T-helper 17 cell (primary cell): Measurements from ENCODE around the gene SETD3. TPM values are rescaled to one million over a fixed set of nuclear protein-coding genes. Genes with fewer than 3 reads are reported as not detected.
A peak's percentile ranks its signal among the peaks of the same experiment; 100 is the strongest.

Experiments
- ATAC-seq: fragments of 150-1000 bp; cut with Tn5 transposase; 2 replicates; pipeline ENCODE4 v1.10.0; 2021; ENCODE audit warnings: mild to moderate bottlenecking, moderate library complexity
- DNase-seq, 3 donors: peaks; one replicate each; pipeline versions ENCODE4 v3.0.0 to v3.0.0-alpha.2; 2020 to 2021
- H3K9me3 ChIP-seq: one replicate; pipeline ENCODE4 v1.7.0; 2013; ENCODE audit warnings: low read length, mild to moderate bottlenecking; ENCODE audit not compliant: control insufficient read depth, poor library complexity, severe bottlenecking
- H3K27ac Mint-ChIP-seq: one replicate; pipeline ENCODE4 v1.8.0; 2022; ENCODE audit warnings: mild to moderate bottlenecking, moderate library complexity, mixed read lengths
- H3K27me3 Mint-ChIP-seq: one replicate; pipeline ENCODE4 v1.8.0; 2022; ENCODE audit warnings: mixed read lengths
- H3K36me3 Mint-ChIP-seq: one replicate; pipeline ENCODE4 v1.8.0; 2022; ENCODE audit warnings: low read depth, mixed read lengths
- H3K4me1 Mint-ChIP-seq: one replicate; pipeline ENCODE4 v1.8.0; 2022; ENCODE audit warnings: mild to moderate bottlenecking, mixed read lengths
- H3K4me3 Mint-ChIP-seq: one replicate; pipeline ENCODE4 v1.8.0; 2022; ENCODE audit warnings: mild to moderate bottlenecking, moderate library complexity, mixed read lengths
- total RNA-seq, 4 donors: library from RNA in 2 of 4; stranded (reverse) in 2 of 4; gene quantifications; one replicate each; pipeline ENCODE4 v1.2.3 and lab custom pipeline; 2022 to 2026

The SETD3 gene
- total RNA-seq, 2 donors from 2014 or later: 38.2 to 47.6 TPM

DNA sequence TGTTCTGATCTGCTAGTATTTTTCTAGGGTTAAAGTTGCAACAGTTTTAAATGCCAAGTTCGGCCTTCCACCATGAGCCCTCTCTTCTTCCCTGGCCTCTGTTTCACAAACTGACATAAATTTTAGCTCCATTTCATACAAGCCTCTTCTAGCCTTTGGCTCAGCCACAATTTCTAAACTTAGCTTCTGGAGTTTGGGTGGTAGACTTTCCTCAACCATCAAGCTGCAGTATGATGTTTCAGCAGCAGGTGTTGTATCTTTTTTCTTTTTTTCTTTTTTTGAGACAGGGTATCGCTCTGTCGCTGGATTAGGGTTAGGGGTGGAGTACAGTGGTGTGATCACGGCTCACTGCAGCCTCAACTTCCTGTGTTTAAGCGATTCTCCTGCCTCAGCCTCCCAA is 29.4 kb downstream of the SETD3 start:
- H3K27me3 Mint-ChIP-seq: no peaks in the 10 kb centered on the region
- no peak overlapping the region for H3K27ac Mint-ChIP-seq
- H3K9me3 ChIP-seq: no peaks in the 10 kb centered on the region
- no peak for DNase-seq
- peaks cover 13% of the 10 kb centered on the region for H3K36me3 Mint-ChIP-seq
- peaks cover 13% of the 10 kb centered on the region for H3K4me1 Mint-ChIP-seq
- no peak overlapping the region for H3K4me3 Mint-ChIP-seq
- ATAC-seq: no peak

GRCh38 chr14:99450266-99450665 is 30.4 kb downstream of the SETD3 start:
- peaks cover 16% of the 10 kb centered on the region for H3K4me1 Mint-ChIP-seq

DNA sequence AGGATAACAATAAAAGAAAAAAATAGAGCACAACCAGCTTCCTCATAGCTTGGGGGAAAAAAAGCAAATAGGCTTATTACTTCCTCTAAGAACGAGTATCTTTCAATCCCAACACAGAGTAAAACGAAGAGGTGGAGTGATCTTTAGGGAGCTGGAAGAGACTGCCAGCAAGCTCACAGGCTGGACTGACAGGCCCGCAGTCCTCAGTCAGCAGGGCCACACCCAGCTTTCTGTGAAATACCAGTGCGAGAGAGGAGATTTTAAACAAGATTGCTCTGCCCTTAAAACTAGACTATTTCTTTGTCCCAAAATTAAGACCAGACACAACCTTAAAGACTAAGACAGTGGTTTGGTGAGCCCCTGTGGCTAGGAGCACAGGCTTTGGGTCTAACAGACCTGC is 32.9 kb downstream of the SETD3 start:
- Mint-ChIP-seq H3K4me1 (peaks cover 19% of the 10 kb centered on the region), H3K27me3 (no peaks in the 10 kb centered on the region), H3K27ac (no peak overlapping the region), H3K36me3 (peaks cover 10% of the 10 kb centered on the region), H3K4me3 (no peak overlapping the region)
- no peaks in the 10 kb centered on the region for H3K9me3 ChIP-seq
- DNase-seq (no peak), ATAC-seq (no peak)

More at GRCh38 chr14:99450266-99450665, 30.4 kb downstream of the SETD3 start:
- no peaks in the 10 kb centered on the region for H3K9me3 ChIP-seq
- H3K4me3 Mint-ChIP-seq: no peak overlapping the region
- H3K27me3 Mint-ChIP-seq: no peaks in the 10 kb centered on the region
- peaks cover 13% of the 10 kb centered on the region for H3K36me3 Mint-ChIP-seq
- DNase-seq (no peak), ATAC-seq (no peak)
- H3K27ac Mint-ChIP-seq: no peak overlapping the region

- H3K9me3 ChIP-seq: no peaks in the 10 kb centered on the region
- no peak overlapping the region for H3K4me3 Mint-ChIP-seq
- peaks cover 8% of the 10 kb centered on the region for H3K36me3 Mint-ChIP-seq
- H3K27me3 Mint-ChIP-seq: no peaks in the 10 kb centered on the region
- ATAC-seq: no peak
- peaks cover 31% of the 10 kb centered on the region for H3K4me1 Mint-ChIP-seq
- no peak overlapping the region for H3K27ac Mint-ChIP-seq
- no peak for DNase-seq
Measured at GRCh38 chr14:99445931-99446330, 34.7 kb downstream of the SETD3 start.

DNA sequence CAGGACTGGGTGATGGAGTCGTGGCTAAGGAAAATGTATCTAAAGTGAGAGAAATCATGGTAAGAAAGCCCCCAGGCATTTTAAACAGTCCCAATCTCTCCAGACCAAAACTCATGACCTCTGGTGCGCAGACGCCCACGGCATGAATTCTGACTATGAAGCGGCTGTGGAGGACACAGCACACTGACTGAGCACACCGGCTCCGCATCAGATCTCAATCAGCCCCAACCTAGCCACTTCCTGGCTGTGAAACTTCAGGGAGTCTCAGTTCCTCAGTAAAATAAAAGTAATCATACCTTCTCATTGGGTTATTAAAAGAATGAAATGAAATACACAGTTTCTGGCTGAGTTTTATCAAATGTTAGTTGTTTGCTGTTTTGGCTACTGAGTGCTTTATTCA is 38.7 kb downstream of the SETD3 start:
- Mint-ChIP-seq H3K4me1 (peaks cover 54% of the 10 kb centered on the region), H3K36me3 (peaks cover 7% of the 10 kb centered on the region), H3K27me3 (no peaks in the 10 kb centered on the region), H3K4me3 (peak overlapping the region; percentile 31), H3K27ac (peak overlapping the region; percentile 85)
- H3K9me3 ChIP-seq: no peaks in the 10 kb centered on the region
- DNase-seq (no peak), ATAC-seq (peak; percentile 53)

- ATAC-seq (no peak), DNase-seq (no peak)
- Mint-ChIP-seq H3K27ac (peak overlapping the region; percentile 85), H3K27me3 (no peaks in the 10 kb centered on the region), H3K36me3 (peaks cover 5% of the 10 kb centered on the region), H3K4me3 (peak overlapping the region; percentile 43), H3K4me1 (peaks cover 59% of the 10 kb centered on the region)
- no peaks in the 10 kb centered on the region for H3K9me3 ChIP-seq
Measured at GRCh38 chr14:99441157-99441870, 39.3 kb downstream of the SETD3 start.

GRCh38 chr14:99440278-99440677 is 40.4 kb downstream of the SETD3 start:
- H3K36me3 Mint-ChIP-seq: peaks cover 7% of the 10 kb centered on the region
- no peak overlapping the region for H3K4me3 Mint-ChIP-seq
- H3K27me3 Mint-ChIP-seq: no peaks in the 10 kb centered on the region
- no peaks in the 10 kb centered on the region for H3K9me3 ChIP-seq
- peak overlapping the region; percentile 85 for H3K27ac Mint-ChIP-seq
- peaks cover 62% of the 10 kb centered on the region for H3K4me1 Mint-ChIP-seq
- DNase-seq (no peak), ATAC-seq (no peak)

DNA sequence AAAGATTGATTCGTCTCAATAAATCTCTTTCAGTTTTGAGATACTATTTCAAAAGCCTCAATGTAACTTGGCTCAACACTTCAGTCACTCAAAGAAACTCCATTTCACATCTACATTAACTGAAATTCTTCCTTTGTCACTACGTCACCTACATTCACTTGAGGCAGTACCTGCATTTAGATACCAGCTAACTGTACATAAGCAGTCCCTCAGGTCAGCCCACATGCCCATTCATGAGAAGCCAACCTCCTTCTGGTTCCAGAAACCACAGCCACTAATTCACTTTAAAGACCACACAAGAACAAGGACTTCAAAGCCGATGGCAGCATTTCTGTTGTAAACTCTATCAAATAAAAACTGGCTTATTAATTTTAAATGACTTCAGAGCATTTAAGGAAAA is 43.0 kb downstream of the SETD3 start:
- Mint-ChIP-seq H3K27ac (peak overlapping the region; percentile 75), H3K36me3 (peaks cover 7% of the 10 kb centered on the region), H3K4me1 (peaks cover 58% of the 10 kb centered on the region), H3K27me3 (no peaks in the 10 kb centered on the region), H3K4me3 (peak overlapping the region; percentile 69)
- no peaks in the 10 kb centered on the region for H3K9me3 ChIP-seq
- ATAC-seq (no peak), DNase-seq (no peak)

- H3K27ac Mint-ChIP-seq: peak overlapping the region; percentile 75
- DNase-seq (no peak), ATAC-seq (peak; percentile 71)
- peak overlapping the region; percentile 67 for H3K4me3 Mint-ChIP-seq
- H3K36me3 Mint-ChIP-seq: peaks cover 7% of the 10 kb centered on the region
- peaks cover 47% of the 10 kb centered on the region for H3K4me1 Mint-ChIP-seq
- H3K9me3 ChIP-seq: no peaks in the 10 kb centered on the region
- no peaks in the 10 kb centered on the region for H3K27me3 Mint-ChIP-seq
Measured at GRCh38 chr14:99436247-99437180, 44.1 kb downstream of the SETD3 start.

DNA sequence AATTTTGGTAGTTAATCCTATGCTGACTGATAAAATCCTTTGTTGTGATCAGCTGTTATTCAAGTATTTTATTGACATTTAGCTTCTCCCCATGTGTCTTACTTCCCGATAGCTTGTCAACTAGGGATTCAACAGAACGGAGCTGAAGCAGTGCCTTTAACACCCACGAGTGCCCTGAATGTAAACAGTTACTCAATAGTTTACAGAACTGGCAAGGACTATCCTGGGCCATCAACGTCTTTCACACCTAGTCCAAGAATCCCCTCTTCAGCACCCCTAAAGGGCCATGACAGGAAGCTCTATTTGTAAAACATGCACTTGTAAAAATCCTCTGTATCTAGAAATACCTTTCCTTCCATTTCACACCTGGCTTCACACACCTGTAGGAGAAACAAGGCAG is 45.3 kb downstream of the SETD3 start:
- Mint-ChIP-seq H3K27ac (peak overlapping the region; percentile 75), H3K27me3 (no peaks in the 10 kb centered on the region), H3K4me3 (no peak overlapping the region), H3K36me3 (peaks cover 9% of the 10 kb centered on the region), H3K4me1 (peaks cover 47% of the 10 kb centered on the region)
- no peak for DNase-seq
- no peak for ATAC-seq
- H3K9me3 ChIP-seq: no peaks in the 10 kb centered on the region

DNA sequence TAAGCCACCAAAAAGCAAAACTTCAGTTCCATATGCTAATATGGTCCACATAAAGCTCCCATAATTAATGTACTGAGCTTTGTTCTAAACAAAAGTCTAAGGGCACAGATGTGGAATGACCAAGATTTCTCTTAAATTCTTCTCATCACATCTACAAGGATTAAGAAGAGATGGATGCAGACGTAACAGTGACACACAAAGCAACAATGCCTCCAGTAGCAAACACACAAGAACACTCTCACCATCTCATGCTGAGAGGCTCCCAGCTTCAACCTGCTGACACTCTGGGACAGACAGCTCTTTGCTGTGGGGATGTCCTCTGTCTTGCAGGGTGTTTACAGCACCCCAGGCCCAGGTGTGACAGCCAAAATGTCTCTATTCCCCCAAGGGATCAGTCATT is 48.2 kb downstream of the SETD3 start:
- Mint-ChIP-seq H3K27me3 (no peaks in the 10 kb centered on the region), H3K4me1 (peaks cover 36% of the 10 kb centered on the region), H3K36me3 (peaks cover 10% of the 10 kb centered on the region), H3K4me3 (no peak overlapping the region), H3K27ac (no peak overlapping the region)
- ATAC-seq (no peak), DNase-seq (no peak)
- H3K9me3 ChIP-seq: no peaks in the 10 kb centered on the region

- H3K27me3 Mint-ChIP-seq: no peaks in the 10 kb centered on the region
- H3K9me3 ChIP-seq: no peaks in the 10 kb centered on the region
- ATAC-seq (no peak), DNase-seq (no peak)
- no peak overlapping the region for H3K27ac Mint-ChIP-seq
- peaks cover 10% of the 10 kb centered on the region for H3K36me3 Mint-ChIP-seq
- peaks cover 31% of the 10 kb centered on the region for H3K4me1 Mint-ChIP-seq
- H3K4me3 Mint-ChIP-seq: no peak overlapping the region
Measured at GRCh38 chr14:99431986-99432385, 48.7 kb downstream of the SETD3 start.

GRCh38 chr14:99430491-99430890 is 50.2 kb downstream of the SETD3 start:
- Mint-ChIP-seq H3K36me3 (peaks cover 8% of the 10 kb centered on the region), H3K27ac (no peak overlapping the region), H3K4me1 (peaks cover 23% of the 10 kb centered on the region), H3K27me3 (no peaks in the 10 kb centered on the region), H3K4me3 (no peak overlapping the region)
- DNase-seq (peak in 1 of 3 donors; percentile 27), ATAC-seq (peak; percentile 91)
- no peaks in the 10 kb centered on the region for H3K9me3 ChIP-seq
